GDM1 (cell line): Measurements from ENCODE around the gene CIAO1.
"Not testable (repeated sequence)": the region's sequence is repeated elsewhere in the genome, so short reads cannot be mapped to it uniquely, and the experiment has no call there.

Experiments used
- DNase-seq: peaks from one replicate; lab custom pipeline; 2025; lab: John Stamatoyannopoulos, UW

The CIAO1 gene

GRCh38 chr2:96276787-96277499 is 10.9 kb downstream of the CIAO1 start:
- no peak for DNase-seq

DNA sequence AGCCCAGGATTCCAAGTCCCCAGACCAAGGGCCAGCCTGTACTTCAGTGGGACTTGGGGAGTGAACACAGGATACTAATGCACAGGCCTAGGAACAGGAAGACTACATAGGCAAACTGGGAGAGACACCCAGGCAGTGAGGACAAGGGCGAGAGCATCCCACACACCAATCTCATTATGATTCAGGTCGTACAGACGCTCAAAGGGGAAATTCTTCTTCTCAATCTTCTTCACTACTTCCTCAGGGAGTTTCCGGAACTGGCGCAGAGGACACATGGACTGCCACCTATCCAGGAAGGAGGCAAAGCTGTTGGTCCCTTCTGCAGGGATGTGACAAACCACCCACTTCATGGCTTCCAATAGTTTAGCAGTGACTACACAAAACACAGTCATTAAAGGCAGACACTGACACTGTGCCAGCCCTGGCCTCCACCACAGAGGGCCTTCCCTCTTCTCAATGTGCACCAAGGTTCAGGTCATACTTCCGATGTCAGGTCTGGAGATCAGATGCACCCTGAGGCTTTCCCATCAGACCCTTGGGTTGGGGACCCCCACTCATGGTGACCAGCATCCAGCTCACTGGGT is 21.3 kb downstream of the CIAO1 start:
- no peak for DNase-seq

- no peak for DNase-seq
These were observed 25.7 kb downstream of the CIAO1 start for GRCh38 chr2:96291751-96292150.

- not testable (repeated sequence) for DNase-seq
These were observed 28.2 kb downstream of the CIAO1 start for GRCh38 chr2:96294271-96294670.

DNA sequence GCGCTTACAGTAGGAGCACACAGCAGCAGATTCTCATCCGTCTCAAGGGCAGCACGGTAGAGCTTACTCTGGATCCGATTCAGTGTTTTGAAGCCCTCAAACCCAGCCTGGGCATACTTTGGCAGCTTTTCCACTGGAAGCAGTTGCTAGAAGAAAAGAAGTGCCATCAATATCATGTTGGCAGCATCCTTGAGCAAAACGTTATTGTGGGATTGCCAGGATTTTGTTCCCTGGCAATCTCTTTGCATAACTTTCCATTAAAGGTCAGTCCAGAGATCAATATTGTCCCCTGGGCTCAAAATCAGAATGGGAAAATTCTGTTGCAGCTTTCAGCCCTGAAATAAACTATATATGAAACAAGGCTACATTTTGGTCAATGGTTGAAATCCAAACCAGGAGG is 30.9 kb downstream of the CIAO1 start:
- DNase-seq = no peak

DNA sequence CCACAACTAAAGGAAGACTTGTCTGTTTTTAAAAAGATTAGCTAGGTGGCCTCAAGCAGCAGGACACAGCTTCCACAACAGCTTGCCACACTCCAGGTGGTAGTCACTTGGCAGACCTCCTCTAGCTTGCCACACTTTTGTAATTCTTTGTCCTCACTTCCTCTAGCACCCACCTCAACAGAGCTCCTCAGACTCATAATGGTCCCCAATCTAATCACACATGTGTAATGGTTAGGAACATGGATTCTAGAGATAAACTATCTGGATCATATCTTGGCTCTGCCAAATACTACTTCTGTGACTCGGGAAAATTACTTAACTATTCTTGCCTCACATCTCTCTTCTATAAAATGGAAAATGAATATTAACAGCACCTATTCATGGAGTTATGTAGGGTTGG is 35.8 kb downstream of the CIAO1 start:
- no peak for DNase-seq

DNA sequence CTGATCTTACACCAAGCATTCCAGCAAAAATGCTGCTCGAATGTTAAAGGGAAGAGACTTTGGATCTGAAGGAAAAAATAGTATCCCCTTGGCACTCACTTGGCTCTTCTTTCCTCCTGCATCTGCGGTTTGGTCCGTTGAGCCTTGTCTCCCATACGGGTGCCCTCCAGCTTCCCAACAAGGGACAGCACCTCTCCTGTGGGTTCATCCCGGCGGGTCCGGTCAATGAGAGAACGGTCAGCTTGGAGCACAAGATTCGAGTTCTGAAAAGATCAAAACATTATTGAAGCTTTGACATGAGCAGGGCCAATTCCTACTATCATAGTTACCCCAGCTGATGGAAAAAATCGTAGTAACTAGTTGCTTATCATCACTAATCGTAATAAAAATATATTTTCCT is 38.6 kb downstream of the CIAO1 start:
- no peak for DNase-seq

DNA sequence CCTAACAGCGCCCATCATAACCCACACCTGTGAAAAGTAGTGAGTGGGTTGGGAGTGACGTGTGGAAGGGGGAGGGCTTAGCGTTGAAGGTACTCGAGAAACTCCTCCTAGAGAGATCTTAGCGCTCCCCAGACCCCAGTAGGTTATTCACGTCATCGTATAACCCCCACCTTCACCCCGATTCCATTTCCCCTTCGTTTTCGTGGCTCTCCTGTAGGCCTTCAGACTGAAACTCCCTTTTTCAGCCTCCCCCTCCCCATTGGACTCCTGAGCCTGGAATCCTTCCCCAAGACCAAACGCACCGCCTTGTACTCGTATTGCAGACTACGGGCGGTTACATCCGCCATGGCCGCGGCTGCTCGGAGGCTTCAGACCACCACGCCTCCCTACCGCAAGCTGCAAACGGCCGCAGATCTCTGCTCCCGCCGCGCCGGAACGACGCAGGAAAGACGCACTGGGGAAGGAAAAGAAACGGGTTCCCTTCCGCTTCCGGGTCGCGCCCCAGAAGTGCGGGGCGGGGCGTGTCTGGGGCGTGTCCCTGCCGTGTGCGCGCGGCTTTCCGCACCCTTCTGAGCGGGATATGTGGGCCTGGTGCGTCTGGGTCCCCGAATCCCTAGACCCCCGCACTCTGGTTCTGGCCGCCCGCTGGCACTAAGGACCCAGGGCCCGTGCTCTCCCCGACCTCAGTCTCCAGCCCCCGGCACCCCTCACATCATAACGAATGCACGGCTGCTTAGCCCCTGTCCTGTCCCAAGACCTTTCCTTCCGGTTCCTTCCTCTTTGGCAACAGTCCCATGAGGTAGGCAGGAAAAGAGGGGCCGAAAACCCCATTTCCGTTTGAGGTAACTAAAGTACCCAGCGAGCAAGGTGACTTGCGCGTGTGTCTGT is 39.3 kb downstream of the CIAO1 start, which contains the start of gene SNRNP200:
SNRNP200 (minus strand) TSS at position 456 of the 888 bp plus-strand sequence; CDS start at position 347, 109 bp downstream.
- DNase-seq = peak; percentile 80

DNA sequence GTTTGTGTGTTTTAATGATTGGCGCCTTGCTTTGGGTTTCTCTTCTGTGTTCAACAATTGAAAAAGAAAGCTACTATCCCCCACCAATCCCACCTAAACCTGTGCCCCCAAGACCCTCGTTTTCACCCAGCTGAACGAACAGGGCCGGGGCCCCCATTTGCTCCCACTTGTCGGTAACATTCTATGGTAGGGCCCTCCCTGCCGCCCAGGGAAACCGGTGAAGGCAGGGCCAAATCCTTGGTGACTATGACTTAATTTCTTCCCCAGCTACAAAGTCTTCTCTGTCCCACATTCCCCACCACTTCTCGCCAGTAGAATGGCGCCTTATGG is 39.9 kb downstream of the CIAO1 start:
- no peak for DNase-seq

DNA sequence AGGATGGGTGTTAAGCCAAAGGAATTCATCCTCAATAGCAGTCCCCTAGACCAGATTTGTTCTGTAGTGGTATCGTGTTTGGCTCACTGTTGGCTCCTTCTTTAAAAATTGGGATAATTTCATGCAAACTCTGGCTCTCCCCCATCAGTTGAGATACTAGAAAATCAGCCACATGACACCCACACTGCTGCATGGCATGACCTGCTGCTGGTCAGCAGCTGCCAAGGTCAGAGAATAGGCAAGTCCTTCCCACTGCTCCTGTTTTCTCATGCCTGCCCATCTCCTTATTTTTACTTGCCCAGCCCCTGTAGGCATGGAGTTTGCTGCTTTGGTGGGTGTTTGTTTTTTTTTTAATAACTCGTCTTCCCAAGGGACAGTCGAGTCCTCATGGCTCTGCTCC is 40.3 kb downstream of the CIAO1 start:
- no peak for DNase-seq

GRCh38 chr2:96308248-96308647 is 42.2 kb downstream of the CIAO1 start:
- DNase-seq = no peak

- DNase-seq = no peak
These were observed 49.0 kb downstream of the CIAO1 start for GRCh38 chr2:96315005-96315399.

- DNase-seq = peak; percentile 69
These were observed 49.5 kb downstream of the CIAO1 start for GRCh38 chr2:96315400-96316071.

DNA sequence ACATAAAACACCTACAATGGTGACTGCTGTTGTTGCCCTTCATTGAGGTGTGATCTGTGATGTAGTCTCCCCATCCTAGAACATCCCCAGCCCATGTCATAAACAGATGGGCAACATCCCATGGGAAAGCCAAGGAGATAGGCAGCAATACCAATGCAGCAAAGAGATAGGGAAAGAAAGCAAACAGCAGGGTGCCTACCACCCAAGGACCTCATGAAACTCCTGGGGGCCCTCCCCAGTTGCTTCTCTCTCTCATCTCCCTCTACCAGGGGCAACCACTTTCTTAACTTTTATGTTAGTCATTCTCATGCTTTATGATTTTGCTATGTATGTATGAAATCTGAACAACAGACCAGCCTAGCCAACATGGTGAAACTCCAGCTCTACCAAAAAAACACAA is 51.0 kb downstream of the CIAO1 start:
- no peak for DNase-seq

GRCh38 chr2:96317584-96317997 is 51.6 kb downstream of the CIAO1 start:
- no peak for DNase-seq

GRCh38 chr2:96318723-96319122 is 52.7 kb downstream of the CIAO1 start:
- DNase-seq = no peak

GRCh38 chr2:96319396-96319795 is 53.4 kb downstream of the CIAO1 start:
- DNase-seq = no peak

DNA sequence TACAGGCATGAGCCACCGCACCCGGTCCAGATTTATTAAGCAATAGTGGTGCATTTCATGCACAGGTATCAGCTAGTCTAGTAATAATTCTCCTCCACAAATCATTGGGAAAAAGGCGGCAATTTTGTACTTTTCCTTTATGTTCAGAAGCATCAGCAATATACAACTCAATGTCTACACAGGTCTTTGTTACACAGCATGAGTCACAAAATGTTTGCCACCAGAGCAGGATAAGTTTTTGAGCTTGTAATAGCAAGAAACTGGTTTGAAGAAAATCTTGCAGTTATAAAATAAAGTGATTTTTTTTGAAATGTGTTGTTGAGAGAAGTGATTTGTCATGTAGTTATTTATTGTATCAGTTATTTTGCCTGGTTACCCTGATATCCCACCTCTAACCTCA is 54.3 kb downstream of the CIAO1 start:
- no peak for DNase-seq

DNA sequence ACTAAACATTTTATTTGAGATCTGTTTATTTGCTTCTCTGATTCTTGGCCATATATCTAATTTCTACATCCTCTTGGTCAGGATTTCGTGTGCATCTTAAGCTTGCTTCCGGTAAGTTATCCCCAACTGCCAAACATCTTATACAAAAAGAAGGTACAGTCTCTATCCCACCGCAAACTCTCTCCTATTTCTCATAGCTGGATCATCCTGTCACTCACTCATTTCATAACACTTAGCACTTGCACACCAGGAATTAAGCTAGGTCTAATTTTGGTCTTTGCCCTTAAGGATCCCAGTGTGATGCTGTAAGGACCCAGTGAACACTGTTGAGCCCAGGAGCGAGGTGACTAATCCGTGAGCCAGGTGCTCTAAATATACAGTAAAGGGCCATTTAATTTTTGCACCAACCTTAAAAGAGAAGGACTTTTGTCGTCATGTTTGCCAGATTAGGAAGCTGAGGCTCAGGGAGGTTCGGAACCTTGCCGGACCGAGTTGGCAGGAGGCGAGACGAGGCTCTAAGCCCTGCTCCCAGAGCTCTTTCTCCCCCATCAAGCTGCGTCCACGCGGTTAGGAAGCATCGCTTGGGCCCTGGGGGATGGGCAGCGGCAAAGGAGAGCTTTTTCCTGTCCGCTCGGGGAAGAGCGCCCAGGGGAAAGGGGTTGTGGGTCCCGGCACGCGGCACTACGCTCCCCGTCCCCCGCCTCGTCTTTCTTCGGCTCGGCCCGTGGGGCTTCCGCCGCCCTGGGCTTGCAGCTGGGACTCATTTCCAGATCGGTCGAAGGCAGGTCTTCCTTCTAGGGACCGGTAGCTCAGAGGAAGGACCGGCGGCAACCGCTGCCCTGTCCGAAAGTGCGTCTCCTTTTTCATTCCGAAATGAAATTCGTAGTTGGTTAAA is 55.0 kb downstream of the CIAO1 start:
- DNase-seq = no peak
